Testis (tissue), 2 donors: ENCODE results near the gene PRKRIP1.

ENCODE experiments used
- CTCF ChIP-seq, 3 experiments: fragments of 450-650 bp in 2 of 3; fragments of 200-600 bp in 1 of 3; sonication (generic) in 1 of 3; IDR thresholded peaks; one replicate each; pipeline ENCODE4 v1.5.1; 2016 to 2019; ENCODE audit warnings: antibody characterized with exemption in 3 of 3, mild to moderate bottlenecking in 2 of 3, moderate library complexity in 1 of 3
- POLR2A ChIP-seq: fragments of 450-650 bp; IDR thresholded peaks from one replicate; pipeline ENCODE4 v1.6.1; 2017; ENCODE audit warnings: antibody characterized with exemption, mild to moderate bottlenecking, moderate library complexity

GRCh38 chr7:102433219-102434038 is 37.3 kb downstream of the PRKRIP1 start, which contains the start of gene ORAI2:
- no peak for TF ChIP-seq CTCF (IDR thresholded peaks at IDR 0.05)
- TF ChIP-seq POLR2A: no peak
